ENCODE data around the gene PTPRT.
A peak's percentile ranks its signal among the peaks of the same experiment; 100 is the strongest.

PTPRT gene

DNA sequence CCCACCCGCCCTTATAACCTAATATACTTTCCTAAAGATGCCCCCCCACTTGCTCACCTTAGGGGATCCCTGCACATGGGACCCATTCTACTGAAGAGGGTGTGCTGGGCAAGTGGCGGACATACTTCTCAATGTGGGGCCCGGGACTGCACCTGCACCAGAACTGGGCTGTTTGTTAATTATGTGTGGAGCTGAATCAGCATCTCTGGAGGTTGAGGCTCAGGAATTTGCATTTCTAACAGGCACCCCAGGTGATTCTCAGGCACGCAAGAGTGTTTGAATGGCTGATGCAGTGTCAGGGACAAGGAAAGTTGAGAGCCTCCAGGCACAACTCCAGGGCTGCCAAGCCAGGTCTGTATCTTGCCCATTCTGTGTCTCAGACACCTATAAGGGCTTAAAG, 8.9 kb upstream of the PTPRT start:
- H3K4me3 ChIP-seq (ENCODE audit: low read depth, low read length), result no peak overlapping the region
- DNase-seq, result no peak
- H3K4me1 ChIP-seq, result no peaks in the 10 kb centered on the region
- H3K36me3 ChIP-seq, result no peaks in the 10 kb centered on the region
- TF ChIP-seq, protein P1, sequence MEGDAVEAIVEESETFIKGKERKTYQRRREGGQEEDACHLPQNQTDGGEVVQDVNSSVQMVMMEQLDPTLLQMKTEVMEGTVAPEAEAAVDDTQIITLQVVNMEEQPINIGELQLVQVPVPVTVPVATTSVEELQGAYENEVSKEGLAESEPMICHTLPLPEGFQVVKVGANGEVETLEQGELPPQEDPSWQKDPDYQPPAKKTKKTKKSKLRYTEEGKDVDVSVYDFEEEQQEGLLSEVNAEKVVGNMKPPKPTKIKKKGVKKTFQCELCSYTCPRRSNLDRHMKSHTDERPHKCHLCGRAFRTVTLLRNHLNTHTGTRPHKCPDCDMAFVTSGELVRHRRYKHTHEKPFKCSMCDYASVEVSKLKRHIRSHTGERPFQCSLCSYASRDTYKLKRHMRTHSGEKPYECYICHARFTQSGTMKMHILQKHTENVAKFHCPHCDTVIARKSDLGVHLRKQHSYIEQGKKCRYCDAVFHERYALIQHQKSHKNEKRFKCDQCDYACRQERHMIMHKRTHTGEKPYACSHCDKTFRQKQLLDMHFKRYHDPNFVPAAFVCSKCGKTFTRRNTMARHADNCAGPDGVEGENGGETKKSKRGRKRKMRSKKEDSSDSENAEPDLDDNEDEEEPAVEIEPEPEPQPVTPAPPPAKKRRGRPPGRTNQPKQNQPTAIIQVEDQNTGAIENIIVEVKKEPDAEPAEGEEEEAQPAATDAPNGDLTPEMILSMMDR (IDR thresholded peaks at IDR 0.05; ENCODE audit: low read depth, low read length), result no peak
- H3K9me3 ChIP-seq, result no peaks in the 10 kb centered on the region
- H3K27me3 ChIP-seq, result no peaks in the 10 kb centered on the region; the same call in 1 of the 2 replicates

DNA sequence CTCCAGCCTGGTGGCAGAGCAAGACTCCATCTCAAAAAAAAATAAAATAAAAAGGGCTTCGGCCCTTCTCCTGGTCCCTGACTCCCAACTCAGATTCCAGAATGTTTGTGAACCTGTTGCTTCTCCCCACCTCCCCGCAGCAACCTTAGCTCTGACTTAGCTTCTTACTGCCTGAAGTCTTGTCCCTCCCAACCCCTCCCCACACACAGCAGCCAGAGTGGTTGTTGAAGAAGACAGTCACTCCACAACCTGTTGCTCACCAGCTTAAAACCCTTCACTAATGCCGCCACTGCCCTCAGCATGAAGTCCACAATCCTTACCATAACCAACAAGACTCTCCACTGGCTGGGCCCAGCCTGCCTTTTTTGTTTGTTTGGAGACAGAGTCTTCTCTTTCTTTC, 6.5 kb upstream of the PTPRT start:
- H3K9me3 ChIP-seq, result no peaks in the 10 kb centered on the region
- no peak overlapping the region for H3K4me3 ChIP-seq (ENCODE audit: low read depth, low read length)
- peaks cover 1% of the 10 kb centered on the region for H3K27me3 ChIP-seq
- H3K36me3 ChIP-seq, result no peaks in the 10 kb centered on the region
- H3K4me1 ChIP-seq, result no peaks in the 10 kb centered on the region
- DNase-seq, result no peak
- TF ChIP-seq, protein P1 (IDR thresholded peaks at IDR 0.05; ENCODE audit: low read depth, low read length), result no peak

- peaks cover 20% of the 10 kb centered on the region for H3K27me3 ChIP-seq
- no peaks in the 10 kb centered on the region for H3K4me1 ChIP-seq
- DNase-seq, result no peak
- TF ChIP-seq, protein P1 (IDR thresholded peaks at IDR 0.05; ENCODE audit: low read depth, low read length), result no peak
- no peaks in the 10 kb centered on the region for H3K36me3 ChIP-seq
- no peaks in the 10 kb centered on the region for H3K9me3 ChIP-seq
- no peak overlapping the region for H3K4me3 ChIP-seq (ENCODE audit: low read depth, low read length)
These were observed 4.4 kb upstream of the PTPRT start for GRCh38 chr20:43194137-43194536.

DNA sequence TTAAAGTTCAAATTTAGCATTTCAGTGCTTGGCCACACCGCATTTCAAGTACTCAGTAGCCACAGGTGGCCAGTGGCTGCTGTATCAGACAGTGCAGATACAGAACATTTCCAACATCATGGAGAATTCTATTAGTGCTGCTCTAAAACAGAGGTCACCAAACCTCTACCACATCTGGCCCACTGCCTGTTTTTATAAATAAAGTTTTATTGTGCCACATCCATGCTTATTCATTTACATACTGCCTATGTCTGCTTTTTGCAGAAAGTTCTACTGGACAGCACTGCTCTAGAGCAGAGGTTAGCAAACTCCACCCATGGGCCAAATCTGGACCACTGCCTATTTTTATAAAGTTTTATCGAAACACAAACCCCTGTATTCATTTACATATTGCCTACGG, 3.7 kb upstream of the PTPRT start:
- peaks cover 27% of the 10 kb centered on the region for H3K27me3 ChIP-seq

DNA sequence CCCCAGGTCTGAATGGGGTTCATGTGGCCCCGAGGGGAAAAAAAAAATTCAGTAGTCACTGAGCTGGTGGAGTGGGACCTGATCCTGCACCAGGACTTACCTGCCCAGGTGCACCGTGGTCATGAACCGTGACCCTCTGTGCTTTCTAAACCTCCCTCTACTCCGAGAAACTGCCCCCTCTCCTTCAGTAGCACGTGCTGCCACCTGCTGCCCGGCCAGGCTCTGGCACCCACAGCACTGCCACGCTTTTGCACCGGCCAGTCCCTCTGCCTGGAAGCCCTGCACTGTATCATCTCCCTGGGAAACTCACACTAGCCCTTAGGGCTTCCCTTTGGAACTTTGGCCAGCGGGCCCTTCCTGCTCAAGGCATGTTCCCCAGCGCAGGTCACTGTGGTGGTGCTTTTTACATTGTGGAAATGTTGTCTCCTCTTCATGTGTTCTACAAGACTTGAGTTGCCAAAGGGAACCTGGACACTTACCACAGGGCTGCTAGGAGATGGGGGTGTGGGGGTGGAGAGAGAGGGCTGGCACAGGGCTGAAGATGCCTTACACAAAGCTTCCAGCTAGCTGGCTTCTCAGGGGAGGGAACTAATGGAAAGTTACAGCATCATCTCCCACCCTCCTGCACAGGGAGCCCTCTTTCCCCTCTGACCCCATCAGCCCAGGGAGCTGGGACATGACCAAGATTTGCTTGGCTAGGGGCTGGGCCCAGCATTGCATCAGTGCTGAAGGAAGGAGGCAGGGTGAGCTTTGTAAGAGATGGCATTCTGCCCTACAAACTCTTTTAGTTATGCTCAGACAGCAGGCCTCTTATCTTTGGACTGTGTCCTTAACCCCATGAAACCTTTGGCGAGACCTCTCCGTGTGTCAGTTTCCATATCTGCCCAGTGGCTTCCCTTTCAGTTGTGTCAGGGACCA, 2.5 kb upstream of the PTPRT start:
- TF ChIP-seq, protein P1 (IDR thresholded peaks at IDR 0.05; ENCODE audit: low read depth, low read length), result peak; percentile 66
- no peaks in the 10 kb centered on the region for H3K9me3 ChIP-seq
- no peaks in the 10 kb centered on the region for H3K4me1 ChIP-seq
- H3K36me3 ChIP-seq, result no peaks in the 10 kb centered on the region
- peak; percentile 50 for DNase-seq
- no peak overlapping the region for H3K4me3 ChIP-seq (ENCODE audit: low read depth, low read length)
- H3K27me3 ChIP-seq, result peaks cover 39% of the 10 kb centered on the region

More for the DNA sequence above, 3.7 kb upstream of the PTPRT start:
- H3K36me3 ChIP-seq, result no peaks in the 10 kb centered on the region
- no peaks in the 10 kb centered on the region for H3K4me1 ChIP-seq
- H3K4me3 ChIP-seq (ENCODE audit: low read depth, low read length), result no peak overlapping the region
- TF ChIP-seq, protein P1 (IDR thresholded peaks at IDR 0.05; ENCODE audit: low read depth, low read length), result no peak
- H3K9me3 ChIP-seq, result no peaks in the 10 kb centered on the region
- DNase-seq, result no peak

DNA sequence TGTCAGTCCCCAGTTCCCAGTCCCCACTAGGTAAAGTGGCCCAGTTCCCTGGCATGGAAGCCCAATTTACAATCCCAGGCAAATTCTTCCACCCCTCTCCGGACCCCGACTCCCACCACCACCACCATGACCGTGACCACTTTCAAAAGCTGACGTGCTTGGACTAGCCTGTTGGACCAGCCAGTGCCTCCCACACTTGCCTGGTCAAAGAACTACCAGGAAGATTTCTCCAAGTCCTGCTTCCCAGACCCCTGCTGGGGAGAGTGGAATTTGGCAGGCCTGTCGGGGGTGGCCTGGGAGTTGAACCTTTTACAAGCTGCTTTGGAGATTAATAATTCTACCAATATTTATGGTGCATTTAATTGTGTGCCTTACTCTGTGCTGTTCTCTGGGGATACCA, 1.4 kb upstream of the PTPRT start:
- no peaks in the 10 kb centered on the region for H3K4me1 ChIP-seq
- peaks cover 50% of the 10 kb centered on the region for H3K27me3 ChIP-seq
- H3K9me3 ChIP-seq, result no peaks in the 10 kb centered on the region
- no peaks in the 10 kb centered on the region for H3K36me3 ChIP-seq
- TF ChIP-seq, protein P1 (IDR thresholded peaks at IDR 0.05; ENCODE audit: low read depth, low read length), result no peak
- no peak overlapping the region for H3K4me3 ChIP-seq (ENCODE audit: low read depth, low read length)
- no peak for DNase-seq
